ENCODE results near the gene SPATA17.

SPATA17 gene

GRCh38 chr1:217605390-217605789, 25.8 kb upstream of the SPATA17 start:
- no peak for TF ChIP-seq CTCF (IDR thresholded peaks at IDR 0.05; ENCODE audit: low read length, missing control alignments)
- DNase-seq (ENCODE audit: low read depth) = peak; percentile 22
- no peak overlapping the region for H3K4me3 ChIP-seq (replicated peaks; ENCODE audit: low read depth, low read length)

GRCh38 chr1:217614200-217614712, 16.9 kb upstream of the SPATA17 start:
- no peak for TF ChIP-seq CTCF (IDR thresholded peaks at IDR 0.05; ENCODE audit: low read length, missing control alignments)
- no peak for DNase-seq (ENCODE audit: low read depth)
- no peak overlapping the region for H3K4me3 ChIP-seq (replicated peaks; ENCODE audit: low read depth, low read length)

- H3K4me3 ChIP-seq (replicated peaks; ENCODE audit: low read depth, low read length) = no peak overlapping the region
- no peak for DNase-seq (ENCODE audit: low read depth)
- TF ChIP-seq CTCF (IDR thresholded peaks at IDR 0.05; ENCODE audit: low read length, missing control alignments) = no peak
Measured at GRCh38 chr1:217617126-217617525, 14.0 kb upstream of the SPATA17 start.

GRCh38 chr1:217620814-217621213, 10.3 kb upstream of the SPATA17 start:
- no peak for DNase-seq (ENCODE audit: low read depth)
- H3K4me3 ChIP-seq (replicated peaks; ENCODE audit: low read depth, low read length) = no peak overlapping the region
- no peak for TF ChIP-seq CTCF (IDR thresholded peaks at IDR 0.05; ENCODE audit: low read length, missing control alignments)

- TF ChIP-seq CTCF (IDR thresholded peaks at IDR 0.05; ENCODE audit: low read length, missing control alignments) = no peak
- DNase-seq (ENCODE audit: low read depth) = no peak
- H3K4me3 ChIP-seq (replicated peaks; ENCODE audit: low read depth, low read length) = no peak overlapping the region
Measured at GRCh38 chr1:217622042-217622441, 9.1 kb upstream of the SPATA17 start.

GRCh38 chr1:217626321-217626720, 4.8 kb upstream of the SPATA17 start:
- H3K4me3 ChIP-seq (replicated peaks; ENCODE audit: low read depth, low read length) = no peak overlapping the region
- no peak for DNase-seq (ENCODE audit: low read depth)
- no peak for TF ChIP-seq CTCF (IDR thresholded peaks at IDR 0.05; ENCODE audit: low read length, missing control alignments)

GRCh38 chr1:217627431-217627830, 3.7 kb upstream of the SPATA17 start:
- TF ChIP-seq CTCF (IDR thresholded peaks at IDR 0.05; ENCODE audit: low read length, missing control alignments) = no peak
- DNase-seq (ENCODE audit: low read depth) = no peak
- H3K4me3 ChIP-seq (replicated peaks; ENCODE audit: low read depth, low read length) = no peak overlapping the region
